HEK293 (cell line): ENCODE results near the gene TGIF1.

Source experiments
- CTCF ChIA-PET: fragments of 350-600 bp; formaldehyde crosslinking; extraction: SDS; loops from one replicate; lab custom pipeline; 2021; ENCODE audit warnings: antibody characterized with exemption; lab: Yijun Ruan, JAX
- POLR2A ChIA-PET: fragments of 300-600 bp; formaldehyde crosslinking; extraction: SDS; loops from one replicate; lab custom pipeline; 2020; ENCODE audit warnings: antibody characterized with exemption, inconsistent platforms; lab: Yijun Ruan, JAX
- H3K27ac ChIP-seq: fragments of 200-500 bp; sonication (Bioruptor generic); 2 replicates; pipeline ENCODE4 v1.5.1; 2014; ENCODE audit warnings: low read depth, low read length, control low read depth, inconsistent platforms; ENCODE audit errors: extremely low read depth
- H3K36me3 ChIP-seq, 2 experiments: fragments of 200-500 bp in 1 of 2; sonication (Bioruptor generic) in 1 of 2; 1 replicate in 1 of 2; 2 replicates in 1 of 2; pipeline ENCODE4 v1.5.1; 2014 to 2017; ENCODE audit warnings: inconsistent platforms in 2 of 2, low read length in 2 of 2; ENCODE audit not compliant: control insufficient read depth in 2 of 2, insufficient read depth in 1 of 2
- H3K4me1 ChIP-seq: fragments of 200-500 bp; sonication (Bioruptor generic); 2 replicates; pipeline ENCODE4 v1.5.1; 2014; ENCODE audit warnings: mild to moderate bottlenecking, low read length, inconsistent platforms; ENCODE audit not compliant: control insufficient read depth, insufficient read depth
- H3K4me3 ChIP-seq: 2 replicates; pipeline ENCODE4 v1.5.1; 2011; ENCODE audit warnings: low read depth, mild to moderate bottlenecking, control low read depth, low read length, moderate library complexity
- H3K9me3 ChIP-seq: fragments of 200-500 bp; sonication (Bioruptor generic); 2 replicates; pipeline ENCODE4 v1.5.1; 2014; ENCODE audit warnings: low read depth, low read length, inconsistent platforms; ENCODE audit not compliant: control insufficient read depth, insufficient read depth
- ATF2 ChIP-seq: fragments of 450-650 bp; formaldehyde crosslinking; IDR thresholded peaks from 2 replicates; pipeline ENCODE4 v1.5.1; 2016; ENCODE audit warnings: missing biosample characterization, missing genetic modification characterization, low read depth
- CTCF ChIP-seq: fragments of 450-650 bp; formaldehyde crosslinking; IDR thresholded peaks from 2 replicates; pipeline ENCODE4 v1.5.1; 2016; ENCODE audit warnings: missing biosample characterization, missing genetic modification characterization
- GLIS1 ChIP-seq: fragments of 450-650 bp; formaldehyde crosslinking; IDR thresholded peaks from 2 replicates; pipeline ENCODE4 v1.5.1; 2016; ENCODE audit warnings: missing biosample characterization, missing genetic modification characterization
- KLF17 ChIP-seq: fragments of 450-650 bp; formaldehyde crosslinking; IDR thresholded peaks from 2 replicates; pipeline ENCODE4 v1.5.1; 2016; ENCODE audit warnings: missing biosample characterization, missing genetic modification characterization
- PRDM1 ChIP-seq: fragments of 450-650 bp; formaldehyde crosslinking; IDR thresholded peaks from 2 replicates; pipeline ENCODE4; 2016; ENCODE audit warnings: missing biosample characterization, missing genetic modification characterization
- SCRT2 ChIP-seq: fragments of 450-650 bp; formaldehyde crosslinking; IDR thresholded peaks from 2 replicates; pipeline ENCODE4 v1.5.1; 2016; ENCODE audit warnings: missing biosample characterization, missing genetic modification characterization
- WT1 ChIP-seq: fragments of 450-650 bp; formaldehyde crosslinking; IDR thresholded peaks from 2 replicates; pipeline ENCODE4 v1.5.1; 2016; ENCODE audit warnings: missing biosample characterization, missing genetic modification characterization
- ZFP37 ChIP-seq: fragments of 450-650 bp; formaldehyde crosslinking; IDR thresholded peaks from 2 replicates; pipeline ENCODE4 v1.5.1; 2016; ENCODE audit warnings: missing biosample characterization, missing genetic modification characterization
- ZNF155 ChIP-seq: fragments of 450-650 bp; formaldehyde crosslinking; IDR thresholded peaks from 2 replicates; pipeline ENCODE4 v1.5.1; 2016; ENCODE audit warnings: missing biosample characterization, missing genetic modification characterization
- ZNF239 ChIP-seq: fragments of 450-650 bp; formaldehyde crosslinking; IDR thresholded peaks from 2 replicates; pipeline ENCODE4 v1.5.1; 2016; ENCODE audit warnings: missing biosample characterization, missing genetic modification characterization
- ZNF280D ChIP-seq: fragments of 450-650 bp; formaldehyde crosslinking; IDR thresholded peaks from 2 replicates; pipeline ENCODE4 v1.5.1; 2016; ENCODE audit warnings: missing biosample characterization, missing genetic modification characterization
- ZNF391 ChIP-seq: fragments of 450-650 bp; formaldehyde crosslinking; IDR thresholded peaks from 2 replicates; pipeline ENCODE4 v1.5.1; 2016; ENCODE audit warnings: low read depth, missing biosample characterization, missing genetic modification characterization, borderline replicate concordance
- ZNF558 ChIP-seq: fragments of 450-650 bp; formaldehyde crosslinking; IDR thresholded peaks from 2 replicates; pipeline ENCODE4 v1.5.1; 2016; ENCODE audit warnings: missing biosample characterization, missing genetic modification characterization
- ZNF560 ChIP-seq: fragments of 450-650 bp; formaldehyde crosslinking; IDR thresholded peaks from 2 replicates; pipeline ENCODE4 v1.5.1; 2017; ENCODE audit warnings: missing biosample characterization, missing genetic modification characterization, borderline replicate concordance
- ZNF600 ChIP-seq: fragments of 450-650 bp; formaldehyde crosslinking; IDR thresholded peaks from 2 replicates; pipeline ENCODE4 v1.5.1; 2016; ENCODE audit warnings: missing biosample characterization, missing genetic modification characterization
- ZNF777 ChIP-seq: fragments of 450-650 bp; formaldehyde crosslinking; IDR thresholded peaks from 2 replicates; pipeline ENCODE4 v1.5.1; 2017; ENCODE audit warnings: missing biosample characterization, missing genetic modification characterization, borderline replicate concordance
- ZNF830 ChIP-seq: fragments of 450-650 bp; IDR thresholded peaks from 2 replicates; pipeline ENCODE4 v1.5.0; 2018; ENCODE audit warnings: missing biosample characterization, missing genetic modification characterization, low read depth, mild to moderate bottlenecking, moderate library complexity

The TGIF1 gene

GRCh38 chr18:3451989-3452749, 2.2 kb downstream of the TGIF1 start (continued):
- TF ChIP-seq ZNF155 (no peak), PRDM1 (tag by site-specific recombination) (peak; percentile 84), ATF2 (tag by site-specific recombination) (no peak), CTCF (peak; percentile 59), ZFP37 (tag by site-specific recombination) (peak; percentile 47; the same call in 1 of the 2 replicates), KLF17 (tag by site-specific recombination) (no peak), ZNF777 (tag by site-specific recombination) (no peak), ZNF830 (tag by site-specific recombination) (no peak), ZNF280D (no peak), WT1 (no peak), ZNF391 (tag by site-specific recombination) (no peak), GLIS1 (no peak; the same call in 1 of the 2 replicates), ZNF600 (tag by site-specific recombination) (no peak), ZNF560 (no peak)

GRCh38 chr18:3452750-3453539, 3.0 kb downstream of the TGIF1 start:
- H3K36me3 ChIP-seq = peaks cover 14 to 19% of the 10 kb centered on the region in 2 experiments; a peak in 2 of 3 replicates
- TF ChIP-seq ZNF558 (no peak), SCRT2 (tag by site-specific recombination) (peak; percentile 81), ZNF239 (tag by site-specific recombination) (no peak), KLF17 (tag by site-specific recombination) (no peak), ZNF600 (tag by site-specific recombination) (no peak)
- TF ChIP-seq, all 188 proteins: peak for 1
- ChIA-PET POLR2A (interaction anchor here (1.1 to 2.8 kb wide), 8 partner anchors 10 to 171 kb away, joined by 3 to 11 read pairs (median 5); no protein-coding TSS in a partner anchor), CTCF (interaction anchor here (0.6 to 5.2 kb wide), 18 partner anchors 9 to 417 kb away, joined by 3 to 54 read pairs (median 7); no protein-coding TSS in a partner anchor)
- H3K4me3 ChIP-seq = peak overlapping the region; percentile 56
- H3K27ac ChIP-seq = peak overlapping the region; percentile 98
- H3K4me1 ChIP-seq = peaks cover 14% of the 10 kb centered on the region; the same call in 1 of the 2 replicates
- H3K9me3 ChIP-seq = no peaks in the 10 kb centered on the region
